PC-3 (cell line): ENCODE measurements around the gene UGGT1. TPM values are rescaled to one million over a fixed set of nuclear protein-coding genes. Genes with fewer than 3 reads are reported as not detected.

Experiments used
- ATAC-seq: fragments of 200-7000 bp; cut with Tn5 transposase; 2 replicates; pipeline ENCODE4 v1.9.1; 2020; ENCODE audit warnings: mild to moderate bottlenecking, moderate library complexity
- BruUV-seq: library from RNA; stranded (reverse); fragments of 400-500 nt; replicated peaks from 2 replicates; lab custom pipeline; 2021; lab: Mats Ljungman, UMichigan
- CTCF ChIA-PET: fragments of 300-600 bp; sonication (Branson Sonifier 250); formaldehyde crosslinking; loops from one replicate; lab custom pipeline; 2022; ENCODE audit warnings: antibody characterized with exemption; lab: Charles Lee
- POLR2A ChIA-PET: fragments of 300-600 bp; sonication (Branson Sonifier 250); formaldehyde crosslinking; loops from one replicate; lab custom pipeline; 2022; ENCODE audit warnings: antibody characterized with exemption; ENCODE audit not compliant: unreplicated experiment; lab: Charles Lee
- DNase-seq: peaks from one replicate; pipeline ENCODE4 v3.0.0-alpha.2; 2015
- H2AFZ ChIP-seq: fragments of 300-600 bp; sonication (generic); 2 replicates; pipeline ENCODE4 v1.6.0; 2016; ENCODE audit warnings: antibody characterized with exemption, low read length
- H3F3A ChIP-seq: fragments of 300-600 bp; sonication (generic); one replicate; pipeline ENCODE4 v1.6.0; 2017; ENCODE audit warnings: antibody characterized with exemption, low read length, control low read depth, mild to moderate bottlenecking; ENCODE audit not compliant: unreplicated experiment
- H3K27ac ChIP-seq: fragments of 300-600 bp; sonication (generic); 2 replicates; pipeline ENCODE4 v1.5.1; 2016; ENCODE audit warnings: mild to moderate bottlenecking, low read length
- H3K27me3 ChIP-seq: fragments of 300-600 bp; sonication (generic); 2 replicates; pipeline ENCODE4 v1.6.1; 2016; ENCODE audit warnings: low read length, mixed read lengths
- H3K36me3 ChIP-seq: fragments of 300-600 bp; sonication (generic); 2 replicates; pipeline ENCODE4 v1.6.1; 2016; ENCODE audit warnings: low read depth, mixed run types, low read length, mixed read lengths
- H3K4me1 ChIP-seq: fragments of 300-600 bp; sonication (generic); 2 replicates; pipeline ENCODE4 v1.5.1; 2016; ENCODE audit warnings: low read length; ENCODE audit not compliant: insufficient read depth
- H3K4me2 ChIP-seq: fragments of 300-600 bp; sonication (generic); 2 replicates; pipeline ENCODE4 v1.6.0; 2016; ENCODE audit warnings: low read length
- H3K4me3 ChIP-seq: fragments of 300-600 bp; sonication (generic); 2 replicates; pipeline ENCODE4 v1.5.1; 2016; ENCODE audit warnings: mild to moderate bottlenecking, low read length, mixed read lengths
- H3K79me2 ChIP-seq: fragments of 300-600 bp; sonication (generic); 2 replicates; pipeline ENCODE4 v1.6.1; 2017; ENCODE audit warnings: low read length, mixed read lengths
- H3K9ac ChIP-seq: fragments of 300-600 bp; sonication (generic); 2 replicates; pipeline ENCODE4 v1.6.0; 2016; ENCODE audit warnings: mild to moderate bottlenecking, low read length
- H3K9me2 ChIP-seq: fragments of 300-600 bp; sonication (generic); replicated peaks from 2 replicates; pipeline ENCODE4 v1.6.1; 2016; ENCODE audit warnings: mixed run types, low read length, mixed read lengths
- H3K9me3 ChIP-seq: fragments of 300-600 bp; sonication (generic); 2 replicates; pipeline ENCODE4 v1.6.1; 2016; ENCODE audit warnings: low read length, mixed read lengths
- H4K20me1 ChIP-seq: fragments of 300-600 bp; sonication (generic); 2 replicates; pipeline ENCODE4 v1.6.1; 2016; ENCODE audit warnings: low read length, mixed read lengths
- EZH2 ChIP-seq: fragments of 300-600 bp; sonication (generic); IDR thresholded peaks from one replicate; pipeline ENCODE4 v1.6.1; 2017; ENCODE audit warnings: antibody characterized with exemption, mild to moderate bottlenecking, low read length; ENCODE audit not compliant: unreplicated experiment
- EZH2phosphoT487 ChIP-seq: fragments of 300-600 bp; sonication (generic); IDR thresholded peaks from 2 replicates; pipeline ENCODE4 v1.6.1; 2018; ENCODE audit warnings: mild to moderate bottlenecking, antibody characterized with exemption, low read length, borderline replicate concordance
- intact Hi-C: fragments of 100-400 bp; cut with micrococcal nuclease; formaldehyde crosslinking; loops from 2 replicates; pipeline ENCODE4 v1.9.0; 2023
- total RNA-seq: library from RNA; depleted of rRNA; stranded (reverse); fragments of >200 nt; gene quantifications from 2 replicates; pipeline ENCODE4 v1.2.3, GENCODE V29; 2014
- TF ChIP-seq, protein P1 (sequence below): fragments of 300-600 bp; sonication (generic); conservative IDR thresholded peaks from 2 replicates; pipeline ENCODE4 v1.5.1; 2017; ENCODE audit warnings: antibody characterized with exemption, low read depth, mild to moderate bottlenecking, low read length

UGGT1 gene
- total RNA-seq, 1 experiment from 2014 or later, result 59.9 TPM

DNA sequence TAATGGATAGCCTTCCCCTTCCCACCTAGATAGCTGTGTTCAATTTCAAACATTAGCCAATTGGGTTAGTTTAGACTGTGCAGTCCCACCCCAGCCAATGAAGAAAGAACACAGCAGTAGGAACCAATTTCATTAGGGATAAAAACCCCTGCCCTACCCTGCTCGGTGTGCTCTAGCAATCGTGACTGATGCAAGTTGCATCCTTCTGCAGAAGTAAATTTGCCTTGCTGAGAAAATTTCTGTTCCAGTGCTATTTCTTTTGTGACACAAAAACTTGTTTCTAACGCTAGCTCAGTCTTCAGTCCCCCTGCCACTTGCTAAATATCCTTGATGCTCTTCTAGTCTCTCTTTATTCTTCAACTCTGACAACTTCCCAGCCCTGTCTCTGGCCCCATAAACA lies 48.0 kb upstream of the UGGT1 start:
- Histone ChIP-seq H3F3A (no peaks in the 10 kb centered on the region), H3K9me3 (peaks cover 30% of the 10 kb centered on the region), H3K9me2 (no peaks in the 10 kb centered on the region), H3K4me1 (no peaks in the 10 kb centered on the region), H3K36me3 (no peaks in the 10 kb centered on the region), H3K27me3 (no peaks in the 10 kb centered on the region), H3K79me2 (no peaks in the 10 kb centered on the region), H2AFZ (no peak overlapping the region), H4K20me1 (no peaks in the 10 kb centered on the region), H3K4me2 (no peak overlapping the region), H3K9ac (no peak overlapping the region), H3K4me3 (no peak overlapping the region), H3K27ac (no peak overlapping the region)
- no peak for ATAC-seq
- TF ChIP-seq EZH2phosphoT487, result no peak
- TF ChIP-seq, protein P1, sequence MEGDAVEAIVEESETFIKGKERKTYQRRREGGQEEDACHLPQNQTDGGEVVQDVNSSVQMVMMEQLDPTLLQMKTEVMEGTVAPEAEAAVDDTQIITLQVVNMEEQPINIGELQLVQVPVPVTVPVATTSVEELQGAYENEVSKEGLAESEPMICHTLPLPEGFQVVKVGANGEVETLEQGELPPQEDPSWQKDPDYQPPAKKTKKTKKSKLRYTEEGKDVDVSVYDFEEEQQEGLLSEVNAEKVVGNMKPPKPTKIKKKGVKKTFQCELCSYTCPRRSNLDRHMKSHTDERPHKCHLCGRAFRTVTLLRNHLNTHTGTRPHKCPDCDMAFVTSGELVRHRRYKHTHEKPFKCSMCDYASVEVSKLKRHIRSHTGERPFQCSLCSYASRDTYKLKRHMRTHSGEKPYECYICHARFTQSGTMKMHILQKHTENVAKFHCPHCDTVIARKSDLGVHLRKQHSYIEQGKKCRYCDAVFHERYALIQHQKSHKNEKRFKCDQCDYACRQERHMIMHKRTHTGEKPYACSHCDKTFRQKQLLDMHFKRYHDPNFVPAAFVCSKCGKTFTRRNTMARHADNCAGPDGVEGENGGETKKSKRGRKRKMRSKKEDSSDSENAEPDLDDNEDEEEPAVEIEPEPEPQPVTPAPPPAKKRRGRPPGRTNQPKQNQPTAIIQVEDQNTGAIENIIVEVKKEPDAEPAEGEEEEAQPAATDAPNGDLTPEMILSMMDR, result no peak
- no peak for TF ChIP-seq EZH2
- CTCF ChIA-PET, result no interaction called here
- BruUV-seq, result no TSS peak
- DNase-seq, result no peak
- intact Hi-C loops, result no loop called here
- POLR2A ChIA-PET, result no interaction called here

DNA sequence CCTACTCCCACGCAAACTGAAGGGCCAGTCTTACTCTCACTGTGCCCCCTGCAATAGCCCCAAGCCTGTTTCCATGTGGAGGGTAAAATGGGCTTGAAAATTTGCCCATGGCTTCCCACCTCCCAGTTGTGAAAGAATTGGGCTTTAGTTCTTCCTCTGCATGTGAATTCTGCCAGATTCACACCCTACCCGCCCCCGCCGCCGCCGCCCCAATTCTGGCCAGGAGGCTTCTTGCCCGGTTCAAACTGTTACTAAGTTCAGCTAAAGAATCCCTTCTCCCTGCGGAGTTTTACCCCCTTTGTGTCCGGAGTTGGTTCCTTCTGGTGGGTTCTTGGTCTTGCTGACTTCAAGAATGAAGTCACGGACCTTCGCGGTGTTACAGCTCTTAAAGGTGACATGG lies 37.7 kb upstream of the UGGT1 start:
- ATAC-seq (no peak), DNase-seq (no peak)
- Histone ChIP-seq H3K27ac (no peak overlapping the region), H3K36me3 (no peaks in the 10 kb centered on the region), H3K4me1 (no peaks in the 10 kb centered on the region), H3K79me2 (no peaks in the 10 kb centered on the region), H3K4me3 (no peak overlapping the region), H3K9me3 (no peaks in the 10 kb centered on the region), H3K9me2 (no peaks in the 10 kb centered on the region), H2AFZ (no peak overlapping the region), H3K4me2 (no peak overlapping the region), H3F3A (no peaks in the 10 kb centered on the region), H3K27me3 (no peaks in the 10 kb centered on the region), H3K9ac (no peak overlapping the region), H4K20me1 (no peaks in the 10 kb centered on the region)
- ChIA-PET CTCF (interaction anchor here (0.6 kb wide), 1 partner anchor 77 kb away, joined by 3 read pairs; no protein-coding TSS in a partner anchor), POLR2A (no interaction called here)
- BruUV-seq, result no TSS peak
- TF ChIP-seq EZH2 (no peak), EZH2phosphoT487 (no peak)
- TF ChIP-seq, protein P1, result no peak
- intact Hi-C loops, result no loop called here

DNA sequence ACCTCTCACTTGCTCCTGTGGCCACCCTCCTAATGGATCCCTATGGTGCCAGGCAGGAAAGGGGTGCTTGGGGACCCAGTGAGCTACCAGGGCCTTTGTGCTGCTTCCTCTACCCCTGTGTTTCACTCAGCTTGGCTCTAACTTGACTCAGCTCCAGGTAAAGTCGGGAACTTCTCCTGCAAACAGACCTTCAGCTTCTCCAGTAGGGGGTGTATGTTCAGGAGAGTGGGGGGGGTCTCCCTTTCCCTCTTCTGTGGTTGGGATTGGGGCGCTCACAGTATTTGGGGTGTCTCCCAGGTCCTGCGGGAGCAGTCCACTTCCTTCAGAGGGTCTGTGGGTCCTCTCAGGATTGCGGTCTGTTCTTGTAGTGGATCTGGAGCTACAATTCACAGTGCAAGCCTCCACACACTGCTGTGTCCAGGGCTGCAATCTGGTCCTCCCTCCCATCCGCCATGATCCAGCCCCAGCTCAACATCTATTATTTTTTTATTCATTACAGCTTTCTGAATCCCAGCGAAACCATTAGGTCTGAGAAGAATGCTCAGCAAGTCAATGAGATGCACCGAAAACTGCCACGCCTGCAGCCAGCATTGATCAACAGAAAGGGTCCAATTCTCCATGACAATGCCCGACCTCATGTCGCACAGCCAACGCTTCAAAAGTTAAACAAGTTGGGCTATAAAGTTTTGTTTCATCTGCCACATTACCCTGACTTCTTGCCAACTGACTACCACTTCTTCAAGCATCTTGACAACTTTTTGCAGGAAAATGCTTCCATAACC lies 36.7 kb upstream of the UGGT1 start:
- BruUV-seq, result no TSS peak
- H3K4me2 ChIP-seq, result no peak overlapping the region
- H3K4me1 ChIP-seq, result no peaks in the 10 kb centered on the region
- no peaks in the 10 kb centered on the region for H3K9me2 ChIP-seq
- no peak overlapping the region for H2AFZ ChIP-seq
- POLR2A ChIA-PET, result no interaction called here
- H3K27me3 ChIP-seq, result no peaks in the 10 kb centered on the region
- H3K9me3 ChIP-seq, result no peaks in the 10 kb centered on the region
- DNase-seq, result no peak
- H3K36me3 ChIP-seq, result no peaks in the 10 kb centered on the region
- intact Hi-C loops, result no loop called here
- CTCF ChIA-PET, result interaction anchor here (0.7 kb wide), 1 partner anchor 64 kb away, joined by 14 read pairs; no protein-coding TSS in a partner anchor
- no peaks in the 10 kb centered on the region for H3F3A ChIP-seq
- no peak for ATAC-seq
- H3K9ac ChIP-seq, result no peak overlapping the region
- H3K79me2 ChIP-seq, result no peaks in the 10 kb centered on the region
- TF ChIP-seq EZH2 (no peak), EZH2phosphoT487 (no peak)
- TF ChIP-seq, protein P1, result no peak
- no peak overlapping the region for H3K4me3 ChIP-seq
- no peaks in the 10 kb centered on the region for H4K20me1 ChIP-seq
- H3K27ac ChIP-seq, result no peak overlapping the region
